Lung (tissue), 12 donors: Measurements from ENCODE around the gene GBX2. TPM values are rescaled to one million over a fixed set of nuclear protein-coding genes. Genes with fewer than 3 reads are reported as not detected.

ENCODE experiments used
- ATAC-seq: fragments of 200-7000 bp; cut with Tn5 transposase; one replicate; pipeline ENCODE4 v1.9.1; 2020; ENCODE audit warnings: moderate number of reproducible peaks; ENCODE audit not compliant: insufficient read depth, low FRiP score
- DNase-seq, 3 donors: peaks; one replicate each; pipeline ENCODE4 v3.0.0-alpha.2; 2013 to 2017
- H3K27ac ChIP-seq, 2 donors: one replicate each; pipeline ENCODE4 v1.5.1; 2013; ENCODE audit warnings: mild to moderate bottlenecking in 2 of 2, moderate library complexity in 2 of 2, control low read depth in 1 of 2, inconsistent platforms in 1 of 2, low read depth in 1 of 2, low read length in 1 of 2
- H3K27me3 ChIP-seq, 3 donors: one replicate each; pipeline ENCODE4 v1.5.1; 2013; ENCODE audit warnings: low read length in 2 of 3; ENCODE audit not compliant: control insufficient read depth in 3 of 3, insufficient read depth in 3 of 3
- H3K36me3 ChIP-seq, 4 donors: one replicate each; pipeline ENCODE4 v1.5.1; 2013; ENCODE audit warnings: low read length in 4 of 4, mild to moderate bottlenecking in 1 of 4, moderate library complexity in 1 of 4; ENCODE audit not compliant: control insufficient read depth in 4 of 4, insufficient read depth in 4 of 4
- H3K4me1 ChIP-seq, 5 donors: one replicate each; pipeline ENCODE4 v1.5.1; 2013; ENCODE audit warnings: low read length in 5 of 5, mild to moderate bottlenecking in 2 of 5, moderate library complexity in 1 of 5; ENCODE audit not compliant: control insufficient read depth in 5 of 5, insufficient read depth in 5 of 5
- H3K4me3 ChIP-seq: one replicate; pipeline ENCODE4 v1.5.1; 2013; ENCODE audit warnings: mild to moderate bottlenecking, control low read depth, moderate library complexity
- H3K9ac ChIP-seq, 2 donors: one replicate each; pipeline ENCODE4 v1.5.1; 2013; ENCODE audit warnings: low read length in 2 of 2, control low read depth in 1 of 2; ENCODE audit not compliant: insufficient read depth in 1 of 2
- H3K9me3 ChIP-seq, 4 donors: one replicate each; pipeline ENCODE4 v1.5.1; 2013; ENCODE audit warnings: low read length in 3 of 4, mild to moderate bottlenecking in 1 of 4, moderate library complexity in 1 of 4; ENCODE audit not compliant: control insufficient read depth in 4 of 4, insufficient read depth in 3 of 4
- WGBS, 2 donors: extraction: QIAGEN DNeasy Blood & Tissue Kit; methylation state at CpG; one replicate each; pipeline ENCODE4 v1.1.7; 2013; 5-methylcytosine and 5-hydroxymethylcytosine counted together
- polyA plus RNA-seq, 2 donors: library from polyadenylated mRNA; stranded (reverse); fragments of 200-250 nt; gene quantifications; one replicate each; pipeline ENCODE4 v1.2.1, GENCODE V29; 2013
- total RNA-seq, 2 donors: library from RNA; depleted of rRNA in 1 of 2; stranded (reverse); fragments of >200 nt in 1 of 2; gene quantifications; one replicate each; pipeline ENCODE4 v1.2.1, GENCODE V29; 2014 to 2021
- TF ChIP-seq, protein P1 (sequence below): IDR thresholded peaks from 2 replicates; pipeline ENCODE4 v1.5.1; 2012; ENCODE audit warnings: mild to moderate bottlenecking; ENCODE audit errors: control extremely low read depth, extremely low read depth
- donor health status: control.
- donor health status: control.
- donor health status: Bipolar disorder and iron deficiency.
- donor health status: healthy.
- donor health status: DM: yes; HTN: yes; CAD: no.

The GBX2 gene
- total and polyA plus RNA-seq, 4 donors: 0.17 TPM; not detected in 3

- 8 to 20% methylated on average over 58 of the region's 58 CpGs for WGBS, 2 donors
- H3K9ac ChIP-seq: no peak overlapping the region
- TF ChIP-seq, protein P1, sequence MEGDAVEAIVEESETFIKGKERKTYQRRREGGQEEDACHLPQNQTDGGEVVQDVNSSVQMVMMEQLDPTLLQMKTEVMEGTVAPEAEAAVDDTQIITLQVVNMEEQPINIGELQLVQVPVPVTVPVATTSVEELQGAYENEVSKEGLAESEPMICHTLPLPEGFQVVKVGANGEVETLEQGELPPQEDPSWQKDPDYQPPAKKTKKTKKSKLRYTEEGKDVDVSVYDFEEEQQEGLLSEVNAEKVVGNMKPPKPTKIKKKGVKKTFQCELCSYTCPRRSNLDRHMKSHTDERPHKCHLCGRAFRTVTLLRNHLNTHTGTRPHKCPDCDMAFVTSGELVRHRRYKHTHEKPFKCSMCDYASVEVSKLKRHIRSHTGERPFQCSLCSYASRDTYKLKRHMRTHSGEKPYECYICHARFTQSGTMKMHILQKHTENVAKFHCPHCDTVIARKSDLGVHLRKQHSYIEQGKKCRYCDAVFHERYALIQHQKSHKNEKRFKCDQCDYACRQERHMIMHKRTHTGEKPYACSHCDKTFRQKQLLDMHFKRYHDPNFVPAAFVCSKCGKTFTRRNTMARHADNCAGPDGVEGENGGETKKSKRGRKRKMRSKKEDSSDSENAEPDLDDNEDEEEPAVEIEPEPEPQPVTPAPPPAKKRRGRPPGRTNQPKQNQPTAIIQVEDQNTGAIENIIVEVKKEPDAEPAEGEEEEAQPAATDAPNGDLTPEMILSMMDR: no peak
- H3K27ac ChIP-seq: no peak overlapping the region
- H3K27me3 ChIP-seq: peaks cover 33 to 76% (median 75%) of the 10 kb centered on the region in 3 donors
- no peaks in the 10 kb centered on the region for H3K9me3 ChIP-seq
- H3K4me3 ChIP-seq: no peak overlapping the region
- ATAC-seq (no peak), DNase-seq (peak in 1 of 3 donors; percentile 30)
- peaks cover 0 to 24% (median 22%) of the 10 kb centered on the region in 5 donors for H3K4me1 ChIP-seq
- no peaks in the 10 kb centered on the region for H3K36me3 ChIP-seq
Measured at GRCh38 chr2:236165842-236166795, 2.1 kb downstream of the GBX2 start.

GRCh38 chr2:236164925-236165841 is 3.0 kb downstream of the GBX2 start:
- 19 to 30% methylated on average over 18 of the region's 18 CpGs for WGBS, 2 donors
- no peak overlapping the region for H3K9ac ChIP-seq
- no peaks in the 10 kb centered on the region for H3K36me3 ChIP-seq
- ATAC-seq (no peak), DNase-seq (no peak)
- no peak overlapping the region for H3K4me3 ChIP-seq
- H3K4me1 ChIP-seq: peaks cover 0 to 24% (median 22%) of the 10 kb centered on the region in 5 donors
- TF ChIP-seq, protein P1: no peak
- H3K27ac ChIP-seq: no peak overlapping the region
- no peaks in the 10 kb centered on the region for H3K9me3 ChIP-seq
- peaks cover 33 to 76% (median 74%) of the 10 kb centered on the region in 3 donors for H3K27me3 ChIP-seq

DNA sequence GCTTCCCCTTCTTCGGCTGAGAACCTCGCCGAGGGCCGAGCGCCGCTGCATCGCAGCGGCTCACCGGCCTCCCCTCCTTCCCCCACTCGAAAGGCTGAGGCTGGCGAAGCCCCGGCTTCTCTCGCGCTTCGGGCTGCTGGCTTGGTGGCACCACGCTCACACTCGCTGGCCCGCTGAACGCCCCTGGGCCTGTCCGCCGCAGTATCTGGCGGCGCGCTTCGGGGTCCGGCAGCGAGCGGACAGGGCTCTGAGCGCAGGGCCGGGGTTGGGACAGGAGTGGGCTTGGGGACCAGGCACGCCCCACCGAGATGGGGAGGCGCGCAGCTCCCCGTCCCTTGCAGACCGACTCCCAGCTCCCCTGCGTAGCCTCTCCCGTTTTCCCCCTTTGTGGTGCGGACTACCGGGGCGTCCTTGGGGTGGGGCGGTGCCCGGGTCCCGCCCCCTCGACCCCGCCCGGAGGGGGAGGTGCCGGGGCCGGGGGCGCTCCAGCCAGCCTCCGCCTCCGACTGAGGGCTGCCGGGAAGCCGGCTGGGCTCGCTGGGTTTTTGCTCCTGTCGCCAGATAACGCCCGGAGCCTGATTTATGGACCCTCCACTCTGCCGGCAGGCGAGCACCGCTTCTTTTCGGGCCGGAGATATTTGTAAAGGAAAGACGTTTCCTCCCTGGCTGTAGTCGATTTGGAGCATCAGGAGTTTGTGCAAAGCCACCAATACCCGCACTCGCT is 3.8 kb downstream of the GBX2 start:
- DNase-seq: peak in 2 of 3 donors; percentile 47 to 51
- H3K9ac ChIP-seq: no peak overlapping the region
- no peak for ATAC-seq
- H3K4me3 ChIP-seq: no peak overlapping the region
- TF ChIP-seq, protein P1: no peak
- peaks cover 0 to 24% (median 22%) of the 10 kb centered on the region in 5 donors for H3K4me1 ChIP-seq
- 1 to 2% methylated on average over 58 to 67 of the region's 67 CpGs for WGBS, 2 donors
- peaks cover 30 to 72% (median 66%) of the 10 kb centered on the region in 3 donors for H3K27me3 ChIP-seq
- H3K36me3 ChIP-seq: no peaks in the 10 kb centered on the region
- no peaks in the 10 kb centered on the region for H3K9me3 ChIP-seq
- no peak overlapping the region for H3K27ac ChIP-seq
